Gastroesophageal sphincter (tissue), 4 donors: ENCODE data around the gene GPC1. TPM values are rescaled to one million over a fixed set of nuclear protein-coding genes. Genes with fewer than 3 reads are reported as not detected.

ENCODE experiments used
- ATAC-seq: fragments of 150-250 bp; one replicate; pipeline ENCODE4 v1.9.1; 2016; ENCODE audit warnings: mild to moderate bottlenecking, moderate library complexity
- H3K27ac ChIP-seq, 4 donors: fragments of 200-600 bp; sonication (generic) in 3 of 4; 1 replicate in 3 of 4; 2 replicates in 1 of 4; pipeline ENCODE4 v1.5.1; 2016 to 2019
- H3K27me3 ChIP-seq: fragments of 200-600 bp; sonication (generic); one replicate; pipeline ENCODE4 v1.5.1; 2019
- H3K36me3 ChIP-seq, 2 donors: fragments of 200-600 bp; sonication (generic); one replicate each; pipeline ENCODE4 v1.5.1; 2019; ENCODE audit warnings: control low read depth in 1 of 2
- H3K4me1 ChIP-seq, 3 donors: fragments of 200-600 bp; sonication (generic); 1 replicate in 2 of 3; 2 replicates in 1 of 3; pipeline ENCODE4 v1.5.1; 2016 to 2019; ENCODE audit warnings: control low read depth in 2 of 3
- H3K4me3 ChIP-seq, 2 donors: fragments of 200-600 bp; sonication (generic); one replicate each; pipeline ENCODE4 v1.5.1; 2019; ENCODE audit warnings: mild to moderate bottlenecking in 1 of 2, moderate library complexity in 1 of 2
- H3K9me3 ChIP-seq, 3 donors: fragments of 200-600 bp; sonication (generic); one replicate each; pipeline ENCODE4 v1.5.1; 2017 to 2019; ENCODE audit warnings: control low read depth in 2 of 3
- EP300 ChIP-seq: sonication (generic); formaldehyde crosslinking; IDR thresholded peaks from one replicate; pipeline ENCODE4 v1.6.1; 2017; ENCODE audit warnings: antibody characterized with exemption, mild to moderate bottlenecking
- POLR2A ChIP-seq, 2 donors: fragments of 450-650 bp; IDR thresholded peaks; one replicate each; pipeline ENCODE4 v1.6.1; 2017; ENCODE audit warnings: antibody characterized with exemption in 2 of 2, mild to moderate bottlenecking in 2 of 2, moderate library complexity in 1 of 2
- POLR2AphosphoS5 ChIP-seq: sonication (generic); formaldehyde crosslinking; IDR thresholded peaks from one replicate; pipeline ENCODE4 v1.6.1; 2017; ENCODE audit warnings: antibody characterized with exemption
- WGBS, 2 donors: methylation state at CpG; one replicate each; pipeline ENCODE4 v1.1.5; 2018; ENCODE audit warnings: low coverage in 1 of 2; 5-methylcytosine and 5-hydroxymethylcytosine counted together
- total RNA-seq, 4 donors: library from RNA; depleted of rRNA; stranded (reverse); fragments of >200 nt; gene quantifications; one replicate each; pipeline ENCODE4 v1.1.0, GENCODE V29; 2016
- TF ChIP-seq, protein P1 (sequence below), 4 experiments: fragments of 200-600 bp in 2 of 4; fragments of 450-650 bp in 2 of 4; sonication (generic) in 1 of 4; IDR thresholded peaks; one replicate each; pipeline ENCODE4 v1.5.1; 2017 to 2019; ENCODE audit warnings: antibody characterized with exemption in 4 of 4, mild to moderate bottlenecking in 2 of 4, moderate library complexity in 2 of 4

GPC1 gene
- total RNA-seq, 4 donors from 2014 or later = 22.5 to 73.9 (median 43.3) TPM

DNA sequence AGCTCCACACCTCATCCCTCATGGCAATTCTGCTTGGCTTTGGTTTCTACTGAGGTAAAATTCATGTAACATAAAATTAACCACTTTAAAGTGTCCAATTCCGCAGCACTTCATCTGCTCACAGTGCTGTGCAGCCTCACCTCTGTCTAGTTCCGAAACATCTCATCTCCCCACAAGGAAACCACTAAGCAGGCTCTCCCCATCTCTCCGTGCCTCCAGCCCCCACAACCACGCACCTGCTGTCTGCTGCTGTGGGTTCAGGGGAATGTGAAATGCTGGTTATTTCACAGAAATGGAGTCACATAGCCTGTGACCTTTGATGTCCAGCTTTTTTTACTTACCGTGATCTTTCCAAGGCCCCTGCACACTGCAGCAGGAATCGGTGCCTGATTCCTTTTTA, 7.7 kb upstream of the GPC1 start:
- TF ChIP-seq POLR2A (IDR thresholded peaks at IDR 0.05) = no peak
- Histone ChIP-seq H3K4me1 (no peaks in the 10 kb centered on the region), H3K4me3 (no peak overlapping the region), H3K27ac (no peak overlapping the region), H3K9me3 (peaks cover 0 to 4% (median 0%) of the 10 kb centered on the region in 3 donors), H3K36me3 (no peaks in the 10 kb centered on the region), H3K27me3 (peaks cover 10% of the 10 kb centered on the region)
- 71 to 86% methylated on average over 6 of the region's 6 CpGs for WGBS, 2 donors
- no peak for ATAC-seq

DNA sequence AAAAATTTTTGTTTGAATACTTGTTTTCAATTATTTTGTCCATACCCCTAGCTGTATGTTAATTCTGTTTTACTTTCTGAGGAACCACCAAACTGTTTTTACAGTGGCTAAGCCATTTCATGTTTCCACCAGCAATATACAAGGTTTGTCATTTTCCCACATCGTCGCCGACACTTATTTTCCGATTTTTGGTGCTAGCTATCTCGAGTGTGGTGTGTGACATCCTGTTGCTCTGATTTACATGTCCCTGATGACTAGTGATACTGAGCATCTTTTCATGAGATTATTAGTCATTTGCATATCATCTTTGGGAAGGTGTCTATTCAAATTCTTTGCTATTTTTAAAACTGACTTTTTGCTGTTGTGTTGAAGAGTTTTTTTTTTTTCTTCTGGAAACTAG, 7.2 kb upstream of the GPC1 start:
- no peak for ATAC-seq
- Histone ChIP-seq H3K27me3 (peaks cover 10% of the 10 kb centered on the region), H3K36me3 (no peaks in the 10 kb centered on the region), H3K9me3 (peaks cover 0 to 4% (median 0%) of the 10 kb centered on the region in 3 donors), H3K27ac (no peak overlapping the region), H3K4me3 (no peak overlapping the region), H3K4me1 (no peaks in the 10 kb centered on the region)
- TF ChIP-seq EP300 (no peak), POLR2AphosphoS5 (no peak), POLR2A (IDR thresholded peaks at IDR 0.05) (no peak)
- TF ChIP-seq, protein P1, sequence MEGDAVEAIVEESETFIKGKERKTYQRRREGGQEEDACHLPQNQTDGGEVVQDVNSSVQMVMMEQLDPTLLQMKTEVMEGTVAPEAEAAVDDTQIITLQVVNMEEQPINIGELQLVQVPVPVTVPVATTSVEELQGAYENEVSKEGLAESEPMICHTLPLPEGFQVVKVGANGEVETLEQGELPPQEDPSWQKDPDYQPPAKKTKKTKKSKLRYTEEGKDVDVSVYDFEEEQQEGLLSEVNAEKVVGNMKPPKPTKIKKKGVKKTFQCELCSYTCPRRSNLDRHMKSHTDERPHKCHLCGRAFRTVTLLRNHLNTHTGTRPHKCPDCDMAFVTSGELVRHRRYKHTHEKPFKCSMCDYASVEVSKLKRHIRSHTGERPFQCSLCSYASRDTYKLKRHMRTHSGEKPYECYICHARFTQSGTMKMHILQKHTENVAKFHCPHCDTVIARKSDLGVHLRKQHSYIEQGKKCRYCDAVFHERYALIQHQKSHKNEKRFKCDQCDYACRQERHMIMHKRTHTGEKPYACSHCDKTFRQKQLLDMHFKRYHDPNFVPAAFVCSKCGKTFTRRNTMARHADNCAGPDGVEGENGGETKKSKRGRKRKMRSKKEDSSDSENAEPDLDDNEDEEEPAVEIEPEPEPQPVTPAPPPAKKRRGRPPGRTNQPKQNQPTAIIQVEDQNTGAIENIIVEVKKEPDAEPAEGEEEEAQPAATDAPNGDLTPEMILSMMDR (IDR thresholded peaks at IDR 0.05) = no peak
- 82 to 83% methylated on average over 2 to 5 of the region's 5 CpGs for WGBS, 2 donors

DNA sequence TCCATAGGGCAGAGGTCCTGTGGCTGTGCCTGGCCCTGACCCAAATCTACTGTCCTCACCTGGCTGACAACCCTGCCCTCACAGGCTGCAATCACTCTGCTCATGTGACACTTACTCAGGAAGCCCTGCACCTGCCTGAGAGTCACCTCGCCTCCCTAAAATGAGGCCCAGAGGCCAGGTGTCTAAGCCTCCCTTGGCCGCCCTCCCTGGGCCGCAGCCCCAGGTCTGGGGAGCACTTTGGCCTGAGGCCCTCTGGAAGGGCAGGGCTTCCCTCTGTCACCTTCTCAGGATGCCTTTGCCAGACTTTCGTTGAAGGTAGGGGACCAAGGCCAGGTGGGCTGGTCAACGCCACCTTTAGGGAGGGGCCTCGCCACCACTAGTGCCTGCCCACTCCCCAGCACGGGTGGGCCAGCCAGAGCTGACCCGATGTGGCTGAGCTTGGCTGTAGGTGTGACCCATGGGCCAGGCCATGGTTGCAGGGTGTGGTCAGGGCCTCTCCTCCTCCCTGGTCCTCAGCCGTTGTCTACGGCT, 6.1 kb upstream of the GPC1 start:
- H3K27ac ChIP-seq = no peak overlapping the region
- H3K27me3 ChIP-seq = peaks cover 8% of the 10 kb centered on the region
- no peak for ATAC-seq
- WGBS, 2 donors = 40 to 87% methylated on average over 2 to 3 of the region's 10 CpGs
- H3K9me3 ChIP-seq = peaks cover 0 to 4% (median 0%) of the 10 kb centered on the region in 3 donors
- TF ChIP-seq POLR2AphosphoS5 (no peak), EP300 (no peak), POLR2A (IDR thresholded peaks at IDR 0.05) (no peak)
- TF ChIP-seq, protein P1 (IDR thresholded peaks at IDR 0.05) = no peak
- no peaks in the 10 kb centered on the region for H3K36me3 ChIP-seq
- H3K4me3 ChIP-seq = no peak overlapping the region
- peaks cover 0 to 9% (median 4%) of the 10 kb centered on the region in 3 donors for H3K4me1 ChIP-seq

DNA sequence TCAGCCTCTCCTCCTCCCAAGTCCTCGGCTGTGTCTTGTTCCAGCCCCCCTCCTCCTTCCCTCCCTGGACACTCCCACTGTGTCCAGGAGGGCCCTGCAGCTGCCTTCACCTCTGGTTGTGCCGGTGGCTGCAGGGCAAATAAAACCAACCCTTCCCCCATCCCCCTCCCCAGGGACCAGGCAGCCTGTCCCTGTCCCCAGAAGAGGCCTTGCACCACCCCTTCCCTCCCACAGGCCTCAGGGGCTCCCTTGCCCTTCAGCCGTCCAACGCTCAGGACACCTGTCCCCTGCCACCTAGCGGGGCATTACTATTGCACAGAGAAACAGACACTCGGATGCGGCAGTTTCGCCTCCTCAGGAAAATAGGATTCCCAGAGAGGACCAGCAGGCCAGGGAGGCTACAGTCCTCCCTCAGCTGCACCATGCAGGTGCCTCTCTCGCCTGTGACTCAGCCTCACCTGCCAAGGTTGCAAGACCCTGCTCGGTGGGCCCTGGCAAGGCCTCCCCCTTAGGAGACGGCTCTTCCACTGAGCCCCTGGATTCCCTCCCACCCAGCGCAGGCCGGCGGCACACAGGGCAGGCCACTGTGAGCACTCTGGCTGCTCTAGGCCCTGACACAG, 5.5 kb upstream of the GPC1 start:
- TF ChIP-seq POLR2A (IDR thresholded peaks at IDR 0.05) (no peak), EP300 (no peak), POLR2AphosphoS5 (no peak)
- TF ChIP-seq, protein P1 (IDR thresholded peaks at IDR 0.05) = no peak
- Histone ChIP-seq H3K9me3 (peaks cover 0 to 4% (median 0%) of the 10 kb centered on the region in 3 donors), H3K27ac (no peak overlapping the region), H3K4me1 (peaks cover 0 to 15% (median 8%) of the 10 kb centered on the region in 3 donors), H3K36me3 (no peaks in the 10 kb centered on the region), H3K27me3 (peaks cover 2% of the 10 kb centered on the region), H3K4me3 (no peak overlapping the region)
- WGBS, 2 donors = 89% methylated on average over 3 of the region's 14 CpGs; no CpG with 5 or more reads in 1 of the 2 donors
- ATAC-seq = no peak

DNA sequence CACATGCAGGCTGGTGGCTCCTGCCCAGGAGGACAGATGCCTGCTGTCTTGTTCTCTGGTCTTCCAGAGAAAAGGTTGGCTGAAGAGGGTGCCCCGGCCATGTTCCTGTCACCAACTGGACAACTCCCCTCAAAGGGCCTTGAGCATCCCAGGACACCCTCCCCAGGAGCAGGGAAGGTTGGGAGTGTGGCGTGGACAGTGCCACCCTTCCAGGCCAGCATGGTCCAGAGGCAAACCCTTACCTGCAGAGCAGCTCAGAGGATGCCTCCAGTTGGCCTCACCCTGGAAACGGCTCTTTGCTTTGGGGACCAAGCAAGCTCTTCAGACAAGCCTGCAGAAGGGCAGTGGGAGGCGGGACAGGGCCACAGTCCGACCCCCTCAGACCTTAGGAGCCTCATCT, 4.9 kb upstream of the GPC1 start:
- peaks cover 0 to 15% (median 8%) of the 10 kb centered on the region in 3 donors for H3K4me1 ChIP-seq
- H3K4me3 ChIP-seq = no peak overlapping the region
- no peaks in the 10 kb centered on the region for H3K36me3 ChIP-seq
- ATAC-seq = no peak
- H3K27ac ChIP-seq = no peak overlapping the region
- no peak for TF ChIP-seq EP300
- TF ChIP-seq, protein P1 (IDR thresholded peaks at IDR 0.05) = no peak
- TF ChIP-seq POLR2AphosphoS5 = no peak
- TF ChIP-seq POLR2A (IDR thresholded peaks at IDR 0.05) = no peak
- H3K27me3 ChIP-seq = peaks cover 3% of the 10 kb centered on the region
- 100% methylated on average over 2 of the region's 5 CpGs; no CpG with 5 or more reads in 1 of the 2 donors for WGBS, 2 donors
- peaks cover 0 to 3% (median 0%) of the 10 kb centered on the region in 3 donors for H3K9me3 ChIP-seq
